Measurements from ENCODE around the gene PCSK7.
"Not testable (repeated sequence)": the region's sequence is repeated elsewhere in the genome, so short reads cannot be mapped to it uniquely, and the experiment has no call there.

Gene PCSK7

DNA sequence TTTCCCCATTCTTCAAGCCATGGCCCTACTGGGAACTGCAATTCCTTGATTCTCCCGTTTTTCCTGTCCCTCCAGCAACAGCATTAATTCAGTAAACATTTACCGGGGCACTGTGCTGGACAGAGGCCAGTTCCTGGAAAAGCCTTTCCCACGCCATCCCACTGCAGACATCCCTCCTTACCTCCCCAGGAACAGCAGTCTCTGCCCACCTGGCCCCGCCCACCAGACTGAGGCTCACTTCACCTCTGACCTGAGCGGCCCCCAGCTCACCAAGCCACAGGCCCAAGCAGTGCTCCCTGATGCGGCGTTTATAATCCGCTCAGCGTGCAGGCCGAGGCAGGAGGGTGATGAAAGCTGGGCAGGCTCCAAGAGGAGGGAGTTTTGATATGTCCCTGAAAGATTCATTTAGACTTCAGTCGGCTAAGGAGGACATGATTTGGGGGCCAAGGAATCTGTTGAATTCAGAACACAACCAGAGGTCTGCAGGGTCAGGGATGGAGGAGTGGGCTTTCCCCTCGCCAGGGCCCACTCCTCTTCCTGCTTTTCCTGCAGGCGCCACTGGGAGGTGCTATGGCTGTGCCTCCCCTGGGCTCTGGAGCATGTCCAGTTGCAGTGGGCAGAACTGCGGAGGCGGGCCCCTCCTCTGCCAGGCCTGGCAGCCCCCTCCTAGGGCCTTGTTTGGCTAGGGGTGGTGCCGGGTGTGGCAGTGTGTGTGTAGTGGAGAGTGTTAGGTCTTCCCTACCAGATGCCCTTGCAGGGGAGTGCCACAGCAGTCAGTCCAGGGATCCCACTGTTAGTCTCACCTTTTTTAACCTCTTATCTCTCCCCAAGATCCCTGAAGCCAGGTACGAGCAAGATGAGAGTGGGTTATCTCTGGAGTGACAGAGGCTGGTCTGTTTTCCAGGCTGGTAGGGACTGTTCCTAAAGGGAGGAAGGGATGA, 34.1 kb downstream of the PCSK7 start:
- DNase-seq, result no peak

DNA sequence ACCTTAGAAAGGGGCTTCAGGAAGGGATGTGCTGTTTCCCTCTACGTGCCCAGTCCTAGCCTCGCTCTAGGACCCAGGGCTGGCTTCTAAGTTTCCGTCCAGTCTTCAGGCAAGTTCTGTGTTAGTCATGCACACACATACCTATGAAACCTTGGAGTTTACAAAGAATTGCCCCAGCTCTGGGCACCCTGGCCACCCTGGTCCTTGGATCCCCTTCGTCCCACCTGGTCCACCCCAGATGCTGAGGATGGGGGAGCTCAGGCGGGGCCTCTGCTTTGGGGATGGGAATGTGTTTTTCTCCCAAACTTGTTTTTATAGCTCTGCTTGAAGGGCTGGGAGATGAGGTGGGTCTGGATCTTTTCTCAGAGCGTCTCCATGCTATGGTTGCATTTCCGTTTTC, 34.9 kb downstream of the PCSK7 start:
- DNase-seq, result no peak

DNA sequence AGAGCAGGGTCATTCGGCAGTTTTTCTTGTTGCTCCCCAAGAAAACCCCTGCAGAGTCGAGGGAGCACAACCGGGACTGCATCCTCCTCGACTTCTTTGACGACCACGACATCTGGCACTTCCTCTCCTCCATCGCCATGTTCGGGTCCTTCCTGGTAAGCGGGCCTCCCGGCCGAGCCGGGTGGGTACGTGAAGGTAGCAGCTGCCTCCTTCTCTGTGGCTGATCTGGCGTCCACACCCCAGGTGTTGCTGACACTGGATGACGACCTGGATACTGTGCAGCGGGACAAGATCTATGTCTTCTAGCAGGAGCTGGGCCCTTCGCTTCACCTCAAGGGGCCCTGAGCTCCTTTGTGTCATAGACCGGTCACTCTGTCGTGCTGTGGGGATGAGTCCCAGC, 36.1 kb downstream of the PCSK7 start:
- DNase-seq, result no peak

DNA sequence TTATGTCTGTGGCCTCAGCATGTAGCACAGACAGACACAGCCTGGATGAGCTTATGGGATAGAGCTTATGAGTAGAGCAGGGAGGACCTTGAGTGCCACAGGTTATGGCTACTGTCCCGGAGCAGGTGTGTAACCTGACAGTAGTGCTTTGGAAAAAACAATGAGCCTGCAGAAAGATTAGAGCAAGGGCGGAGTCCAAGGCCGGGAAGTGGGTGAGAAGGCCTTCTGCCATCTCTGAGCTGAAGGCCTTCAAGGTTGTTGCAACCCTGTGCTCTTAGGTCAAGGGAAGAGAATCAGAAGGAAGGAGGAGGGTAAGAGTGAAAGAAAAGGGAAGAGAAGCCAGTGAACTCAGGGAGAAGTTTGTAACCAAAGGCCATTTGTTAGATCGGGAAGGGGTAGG, 36.6 kb downstream of the PCSK7 start:
- no peak for DNase-seq

DNA sequence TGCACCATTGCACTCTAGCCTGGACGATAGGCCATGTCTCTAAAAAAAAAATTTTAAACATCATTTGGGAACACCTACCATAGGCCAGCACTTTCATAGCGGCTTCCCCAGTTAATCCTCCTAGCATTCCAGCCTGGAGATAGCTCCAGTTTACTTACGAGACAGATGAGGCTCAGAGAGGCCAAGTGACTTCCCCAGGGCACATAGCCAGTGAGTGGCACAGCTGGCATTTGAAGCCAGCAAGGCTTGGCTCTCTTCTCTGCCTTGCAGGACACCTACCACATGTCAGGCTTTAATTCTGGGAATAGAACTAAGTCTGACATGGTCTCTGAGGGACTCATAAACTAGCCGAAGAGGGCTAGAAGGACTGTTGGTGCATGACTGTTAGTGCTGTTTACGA, 37.6 kb downstream of the PCSK7 start:
- no peak for DNase-seq

DNA sequence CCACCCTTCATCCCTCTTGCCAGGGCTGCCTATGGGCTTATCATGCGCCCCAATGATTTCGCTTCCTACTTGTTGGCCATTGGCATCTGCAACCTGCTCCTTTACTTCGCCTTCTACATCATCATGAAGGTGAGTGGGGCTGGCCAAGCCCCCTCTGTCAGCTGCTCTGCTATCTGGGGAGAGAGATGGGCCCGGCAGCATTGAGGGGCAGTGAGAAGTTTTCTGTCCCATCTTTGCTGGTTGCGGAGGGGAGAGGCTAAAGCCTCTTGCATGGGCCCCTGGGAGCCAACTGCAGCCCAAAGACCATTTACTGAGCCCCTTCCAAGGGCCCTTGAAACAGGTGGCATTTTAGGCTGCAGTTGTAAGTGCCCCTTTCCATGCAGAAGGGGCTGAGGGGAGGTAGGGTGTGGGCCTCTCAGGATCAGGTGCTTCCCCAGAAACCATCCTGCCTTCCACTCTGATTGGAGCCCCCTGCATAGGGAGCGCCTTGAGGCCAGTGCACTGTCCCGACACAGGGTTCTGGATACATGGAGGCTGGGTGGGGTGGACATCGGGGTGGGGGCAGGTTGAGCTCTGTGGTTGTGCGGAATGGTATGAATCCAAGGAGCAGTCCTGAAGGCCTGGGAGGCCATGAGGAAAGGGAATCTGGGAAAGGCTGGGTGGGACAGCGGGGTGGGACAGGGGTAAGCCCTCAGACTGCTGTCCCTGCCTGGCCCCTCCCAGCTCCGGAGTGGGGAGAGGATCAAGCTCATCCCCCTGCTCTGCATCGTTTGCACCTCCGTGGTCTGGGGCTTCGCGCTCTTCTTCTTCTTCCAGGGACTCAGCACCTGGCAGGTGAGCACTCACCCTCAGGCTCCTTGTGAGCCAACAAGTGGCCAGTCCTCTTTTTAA, 38.5 kb downstream of the PCSK7 start:
- no peak for DNase-seq

DNA sequence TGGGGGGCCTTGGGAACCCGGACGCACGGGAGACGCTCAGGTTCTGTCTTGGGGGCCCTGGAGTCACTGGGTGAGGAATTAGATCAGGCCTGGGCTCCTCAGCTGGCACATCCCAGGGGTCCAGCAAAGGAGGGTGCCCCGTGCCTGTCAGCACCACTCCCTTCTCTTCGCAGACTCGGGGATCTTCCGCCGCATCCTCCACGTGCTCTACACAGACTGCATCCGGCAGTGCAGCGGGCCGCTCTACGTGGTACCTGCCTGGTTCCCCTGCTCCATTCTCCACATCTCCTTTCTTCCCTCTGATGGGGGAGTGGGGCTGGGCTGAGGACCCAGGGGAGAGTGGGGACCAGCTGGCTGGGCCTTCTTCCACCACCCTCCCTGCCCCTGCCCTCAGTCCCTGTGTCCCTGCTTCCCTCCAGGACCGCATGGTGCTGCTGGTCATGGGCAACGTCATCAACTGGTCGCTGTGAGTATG, 39.4 kb downstream of the PCSK7 start:
- DNase-seq, result no peak

DNA sequence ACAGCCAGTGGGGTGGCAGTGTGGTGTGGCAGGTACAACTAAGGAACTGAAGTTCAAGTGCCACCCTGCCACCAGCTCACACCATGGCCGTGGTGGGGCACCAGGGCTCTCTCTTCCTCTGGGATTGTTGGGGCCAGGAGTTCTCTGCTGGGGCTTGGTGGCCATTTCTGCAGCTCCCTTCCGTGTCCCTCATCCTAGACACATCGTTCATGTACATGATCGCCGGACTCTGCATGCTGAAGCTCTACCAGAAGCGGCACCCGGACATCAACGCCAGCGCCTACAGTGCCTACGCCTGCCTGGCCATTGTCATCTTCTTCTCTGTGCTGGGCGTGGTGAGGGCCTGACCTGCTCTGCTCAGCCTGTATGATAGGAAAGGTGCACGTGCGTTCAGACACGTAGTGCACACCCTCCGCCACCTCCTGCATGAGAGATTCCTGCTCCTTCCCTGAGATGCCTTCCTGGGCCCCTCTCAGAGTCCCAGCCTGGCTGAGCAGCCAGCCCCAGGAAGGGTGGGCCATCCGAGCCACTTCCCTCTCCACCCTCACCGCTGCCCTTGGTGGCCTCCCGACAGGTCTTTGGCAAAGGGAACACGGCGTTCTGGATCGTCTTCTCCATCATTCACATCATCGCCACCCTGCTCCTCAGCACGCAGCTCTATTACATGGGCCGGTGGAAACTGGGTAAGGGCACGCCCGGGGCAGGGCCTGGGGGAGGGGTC, 40.0 kb downstream of the PCSK7 start:
- no peak for DNase-seq

DNA sequence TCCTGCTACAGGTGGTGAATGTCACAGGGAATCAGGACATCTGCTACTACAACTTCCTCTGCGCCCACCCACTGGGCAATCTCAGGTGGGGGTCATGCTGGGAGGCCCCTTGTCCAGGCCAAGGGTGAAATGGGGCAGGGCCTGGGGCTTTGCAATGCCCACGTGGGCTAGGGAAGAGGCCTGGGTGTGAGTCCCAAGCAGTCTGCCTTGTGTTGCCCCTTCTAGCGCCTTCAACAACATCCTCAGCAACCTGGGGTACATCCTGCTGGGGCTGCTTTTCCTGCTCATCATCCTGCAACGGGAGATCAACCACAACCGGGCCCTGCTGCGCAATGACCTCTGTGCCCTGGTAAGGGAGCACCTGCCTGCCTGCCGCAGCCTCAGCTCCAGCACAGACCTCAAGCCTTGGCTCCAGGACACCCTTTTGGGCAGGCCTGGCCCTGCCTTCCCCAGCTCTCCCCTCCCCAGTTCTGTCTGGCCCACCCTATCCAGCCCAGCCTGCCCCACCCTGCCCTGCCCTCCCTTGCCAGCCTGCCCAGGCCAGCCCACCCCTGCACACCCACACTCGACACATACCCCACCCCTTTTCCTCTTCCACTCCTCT, 41.8 kb downstream of the PCSK7 start:
- DNase-seq, result no peak

DNA sequence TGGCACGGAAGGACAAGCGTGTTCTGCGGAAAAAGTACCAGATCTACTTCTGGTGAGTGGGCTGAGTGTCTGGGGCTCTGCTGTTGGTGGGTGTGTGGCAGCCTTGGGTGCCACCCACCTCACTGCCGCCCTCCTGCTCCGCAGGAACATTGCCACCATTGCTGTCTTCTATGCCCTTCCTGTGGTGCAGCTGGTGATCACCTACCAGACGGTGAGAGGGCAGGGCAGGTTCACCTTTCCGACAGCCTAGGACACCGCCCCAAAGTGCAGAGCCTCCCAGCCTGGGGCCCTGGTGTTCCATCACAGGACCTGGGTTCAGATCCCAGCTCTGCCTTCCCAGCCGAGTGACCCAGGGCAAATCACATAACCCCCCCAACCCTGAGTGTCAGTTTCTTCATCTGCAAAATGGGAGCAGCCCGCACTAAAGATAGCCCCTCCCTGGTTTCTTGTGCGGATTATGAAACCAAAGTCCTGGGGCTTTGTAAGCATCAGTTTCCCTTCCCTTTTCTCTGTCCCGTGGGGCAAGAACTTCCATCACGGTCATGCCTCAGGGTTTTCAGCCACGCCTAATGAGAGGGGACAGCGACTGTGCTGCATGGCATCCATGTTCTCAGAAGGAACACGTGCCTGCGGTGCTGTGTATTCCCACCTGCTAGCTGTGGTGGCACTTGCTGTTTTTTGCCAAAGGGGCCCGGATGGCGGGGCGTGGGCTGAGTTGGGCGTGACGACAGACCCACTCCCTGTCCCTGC, 42.5 kb downstream of the PCSK7 start:
- no peak for DNase-seq

DNA sequence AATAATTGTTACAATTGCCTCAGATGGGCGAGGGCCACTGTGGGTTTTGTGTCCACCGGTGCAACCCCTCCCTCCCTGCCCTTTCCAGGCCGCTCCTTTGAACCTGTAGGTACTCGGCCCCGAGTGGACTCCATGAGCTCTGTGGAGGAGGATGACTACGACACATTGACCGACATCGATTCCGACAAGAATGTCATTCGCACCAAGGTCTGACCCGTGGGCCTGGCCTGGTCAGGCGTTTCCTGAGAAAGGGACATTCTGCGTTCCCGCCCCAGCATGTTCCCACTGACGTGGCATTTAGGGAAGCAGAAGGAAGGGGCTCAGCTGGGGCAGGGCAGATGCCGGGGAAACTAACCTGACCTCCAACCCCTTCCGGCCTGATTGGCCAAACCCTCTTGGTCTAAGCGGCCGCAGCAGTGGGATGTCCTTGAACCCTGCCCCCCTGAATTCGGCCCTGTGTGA, 43.2 kb downstream of the PCSK7 start:
- no peak for DNase-seq

DNA sequence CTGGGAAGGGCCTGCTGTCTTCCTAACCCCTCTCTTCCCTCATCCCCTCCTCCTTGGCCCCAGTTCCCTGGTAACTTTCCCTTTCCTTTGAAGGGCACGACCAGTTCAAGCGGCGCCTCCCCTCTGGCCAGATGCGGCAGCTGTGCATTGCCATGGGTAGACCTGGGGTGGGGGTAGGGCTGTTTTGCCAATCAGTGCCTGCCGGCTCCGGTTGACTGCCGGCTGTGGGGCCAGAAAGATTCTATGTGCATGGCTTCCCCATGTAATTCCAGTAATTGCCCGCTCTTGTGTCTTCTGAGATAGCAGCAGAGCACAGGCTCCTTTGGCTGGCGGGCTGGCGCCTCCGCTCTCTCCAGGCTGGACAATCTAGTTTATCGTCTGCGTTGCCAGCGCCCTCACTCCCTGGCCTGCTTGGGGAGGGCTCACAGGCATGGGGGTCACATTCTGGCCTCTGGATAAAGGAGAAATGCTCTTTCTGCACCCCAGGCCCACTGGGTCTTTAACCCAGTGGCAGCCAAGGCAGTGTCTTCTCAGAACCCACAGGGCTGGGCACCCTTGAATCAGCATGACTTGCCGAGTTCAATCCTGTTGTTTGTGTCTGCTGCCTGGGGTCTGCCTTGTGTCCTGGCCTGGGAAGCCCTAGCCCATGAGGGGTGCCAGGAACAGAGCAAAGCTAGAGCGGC, 43.9 kb downstream of the PCSK7 start:
- DNase-seq, result peak; percentile 47

DNA sequence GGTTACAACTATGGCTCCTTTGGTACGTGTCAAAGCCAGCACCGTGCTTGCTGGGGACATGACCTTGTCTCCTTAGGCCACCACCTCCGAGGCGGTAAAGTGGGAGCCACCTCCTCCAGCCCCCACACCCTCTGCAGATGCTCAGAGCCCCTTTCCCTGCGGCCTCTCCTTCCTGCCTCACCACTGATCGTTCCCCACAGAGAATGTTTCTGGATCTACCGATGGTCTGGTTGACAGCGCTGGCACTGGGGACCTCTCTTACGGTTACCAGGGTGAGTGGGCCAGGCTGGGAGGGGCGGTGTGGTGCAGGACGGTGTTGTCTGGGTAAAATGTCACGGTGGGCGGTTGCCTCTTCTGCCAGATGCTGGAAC, 44.5 kb downstream of the PCSK7 start:
- no peak for DNase-seq

DNA sequence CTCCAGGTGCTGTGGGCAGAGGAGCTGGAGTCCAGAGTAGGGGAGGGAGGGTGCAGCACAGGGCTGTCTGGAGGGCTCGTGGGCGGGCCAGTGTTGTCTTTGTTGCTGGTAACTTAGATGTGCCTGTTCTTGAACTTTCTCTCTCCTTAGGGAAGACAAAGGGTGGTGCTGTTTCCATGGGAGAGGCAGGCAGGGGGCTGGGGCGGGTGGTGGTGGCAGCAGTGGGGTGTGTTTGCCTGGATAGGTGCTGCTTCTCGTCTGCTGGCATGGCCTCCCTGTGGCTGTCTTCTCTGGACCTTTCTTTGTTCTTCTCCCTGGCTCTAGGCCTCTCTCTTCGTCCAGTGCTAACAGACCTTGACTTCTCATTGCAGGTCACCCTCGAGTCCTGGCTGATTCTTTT, 44.9 kb downstream of the PCSK7 start:
- no peak for DNase-seq

DNA sequence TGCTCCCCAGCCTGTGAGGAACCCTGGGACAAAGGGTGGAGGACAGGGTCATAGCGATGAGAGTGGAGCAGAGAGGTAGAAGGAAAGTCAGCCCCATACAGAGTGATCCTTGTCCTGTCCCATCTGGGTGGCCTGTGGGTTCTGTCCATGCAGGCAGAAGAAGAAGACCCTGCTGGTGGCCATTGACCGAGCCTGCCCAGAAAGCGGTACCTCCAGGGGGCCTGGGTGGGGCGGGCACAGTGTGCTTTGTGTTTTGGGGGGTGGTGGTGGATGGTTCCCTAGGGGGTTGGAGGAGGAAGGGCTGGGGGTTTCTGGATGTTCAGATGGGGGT, 45.5 kb downstream of the PCSK7 start:
- no peak for DNase-seq

DNA sequence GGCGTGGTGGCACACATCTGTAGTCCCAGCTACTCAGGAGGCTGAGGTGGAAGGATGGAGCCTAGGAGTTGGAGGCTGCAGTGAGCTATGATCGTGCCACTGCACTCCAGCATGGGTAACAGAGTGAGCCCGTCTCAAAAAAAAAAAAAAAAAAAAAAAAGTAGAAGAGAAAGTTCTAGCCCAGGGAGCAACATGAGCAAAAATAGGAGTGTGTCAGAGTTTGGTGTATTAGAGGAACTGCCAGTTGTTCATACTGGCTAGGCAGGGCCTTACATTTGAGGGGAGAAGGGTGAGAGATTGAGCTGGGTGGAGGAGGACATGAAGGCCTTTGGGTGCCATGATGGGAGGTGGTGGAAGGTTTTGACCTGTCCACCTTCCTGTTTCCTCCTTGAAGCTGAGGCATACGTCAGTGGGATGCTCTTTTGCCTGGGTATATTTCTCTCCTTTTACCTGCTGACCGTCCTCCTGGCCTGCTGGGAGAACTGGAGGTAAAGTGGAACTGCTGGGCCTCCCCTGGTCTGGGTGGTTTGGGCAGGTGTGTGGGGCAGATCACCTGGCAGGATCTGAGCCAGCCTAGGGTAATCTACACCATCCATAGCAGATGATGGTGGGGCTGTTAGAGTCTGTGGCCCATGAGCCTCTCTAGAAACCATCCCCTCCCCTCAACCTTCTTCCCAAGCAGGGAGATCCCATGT, 46.0 kb downstream of the PCSK7 start:
- DNase-seq, result no peak

DNA sequence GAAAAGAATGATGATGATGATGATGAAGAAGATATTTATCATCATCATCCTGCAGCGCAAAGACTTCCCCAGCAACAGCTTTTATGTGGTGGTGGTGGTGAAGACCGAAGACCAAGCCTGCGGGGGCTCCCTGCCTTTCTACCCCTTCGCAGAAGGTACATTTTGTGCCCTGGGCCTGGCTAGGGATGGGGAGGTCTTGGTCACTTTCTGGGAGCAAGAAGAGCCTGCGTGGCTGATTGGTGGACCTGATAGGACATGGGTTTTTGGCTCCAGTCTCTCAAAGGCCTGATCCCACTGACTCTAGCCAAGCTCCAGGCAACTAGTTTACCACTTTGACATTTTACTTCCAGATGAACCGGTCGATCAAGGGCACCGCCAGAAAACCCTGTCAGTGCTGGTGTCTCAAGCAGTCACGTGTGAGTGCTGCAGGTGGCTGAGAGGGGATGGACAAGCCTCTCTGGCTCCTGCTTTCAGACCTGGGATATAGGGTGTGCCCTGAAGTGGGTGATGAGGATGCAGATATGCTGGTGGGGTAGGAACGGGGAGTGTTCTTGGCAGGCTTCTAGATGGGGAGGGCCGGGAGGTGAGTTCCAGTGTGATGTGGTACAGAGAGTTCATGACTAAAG, 48.0 kb downstream of the PCSK7 start:
- no peak for DNase-seq

DNA sequence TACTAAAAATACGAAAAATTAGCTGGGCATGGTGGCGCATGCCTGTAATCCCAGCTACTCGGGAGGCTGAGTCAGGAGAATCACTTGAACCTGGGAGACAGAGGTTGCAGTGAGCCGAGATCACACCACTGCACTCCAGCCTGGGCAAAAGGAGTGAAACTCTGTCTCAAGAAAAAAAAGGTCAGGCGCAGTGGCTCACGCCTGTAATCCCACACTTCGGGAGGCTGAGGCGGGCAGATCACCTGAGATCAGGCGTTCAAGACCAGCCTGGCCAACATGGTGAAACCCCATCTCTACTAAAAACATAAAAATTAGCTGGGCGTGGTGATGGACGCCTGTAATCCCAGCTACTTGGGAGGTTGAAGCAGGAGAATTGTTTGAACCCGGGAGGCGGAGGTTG, 48.7 kb downstream of the PCSK7 start:
- DNase-seq, result not testable (repeated sequence)

DNA sequence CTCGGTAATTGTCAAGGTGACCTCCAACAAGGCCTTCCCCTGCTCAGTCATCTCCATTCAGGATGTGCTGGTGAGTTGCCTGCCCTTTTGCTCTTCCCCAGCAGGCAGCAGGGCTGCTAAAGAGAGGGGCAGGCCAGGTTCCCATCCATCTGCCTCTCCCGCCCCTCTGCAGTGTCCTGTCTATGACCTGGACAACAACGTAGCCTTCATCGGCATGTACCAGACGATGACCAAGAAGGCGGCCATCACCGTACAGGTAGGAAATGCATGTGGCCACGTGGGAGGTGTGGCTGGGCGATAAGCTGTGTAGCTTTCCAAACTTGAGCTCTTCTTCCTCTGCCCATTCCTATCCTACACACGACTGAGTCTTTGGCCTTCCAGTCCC, 49.3 kb downstream of the PCSK7 start:
- no peak for DNase-seq

Measured in NCI-H2227 treated with DMSO at 0.1 percent for 48 hours (cell line).